ENCODE measurements around the gene EDEM3. TPM values are rescaled to one million over a fixed set of nuclear protein-coding genes. Genes with fewer than 3 reads are reported as not detected.

The EDEM3 gene
- polyA plus RNA-seq, 3 donors = 15.5 to 21.9 (median 18.0) TPM

DNA sequence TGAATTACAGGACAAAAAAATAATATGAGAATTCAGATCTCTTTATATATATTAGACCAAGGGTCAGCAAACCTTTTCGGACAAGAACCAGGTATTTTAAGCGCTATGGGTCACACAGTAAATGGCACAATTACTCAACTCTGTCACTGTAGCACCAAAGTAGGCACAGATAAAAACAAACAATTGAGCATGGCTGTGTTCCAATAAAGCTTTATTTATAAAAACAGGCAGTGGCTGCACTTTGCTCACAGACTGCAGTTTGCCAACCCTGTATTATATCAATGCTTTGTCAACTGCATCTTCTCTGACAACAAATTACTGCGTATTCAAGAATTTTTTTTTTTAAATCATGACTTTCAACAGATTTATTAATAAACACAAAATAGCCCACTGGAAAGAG lies 29.8 kb downstream of the EDEM3 start:
- intact Hi-C loops (cut with micrococcal nuclease) = loop anchor here (10.0 kb wide), 2 partner anchors 1850 to 1860 kb away; no protein-coding TSS in a partner anchor
- peaks cover 65 to 79% of the 10 kb centered on the region in 2 donors for H3K36me3 Mint-ChIP-seq

DNA sequence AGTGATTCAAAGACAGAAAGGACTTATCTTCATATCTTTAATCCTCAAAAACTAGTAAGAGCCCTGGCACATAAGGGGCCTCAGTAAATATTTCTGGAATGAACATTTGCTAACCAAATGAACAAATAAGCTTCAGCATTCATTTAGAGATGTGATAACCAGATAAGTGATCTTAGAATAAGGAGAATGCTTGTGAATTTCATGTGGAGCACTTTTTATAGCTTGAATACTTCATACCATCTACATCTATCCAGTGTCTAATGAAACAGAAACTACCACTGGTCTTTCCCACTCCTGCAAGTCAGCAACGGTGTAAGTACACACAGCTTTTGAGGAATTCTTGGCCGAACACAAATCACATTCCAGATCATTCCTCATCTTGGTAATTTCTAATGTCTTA lies 38.5 kb downstream of the EDEM3 start:
- Histone ChIP-seq H3K27me3 (ENCODE audit: control insufficient read depth in 2 of 2, insufficient read depth in 2 of 2, low read length in 2 of 2) (no peaks in the 10 kb centered on the region), H3K4me1 (ENCODE audit: control insufficient read depth in 1 of 2, insufficient read depth in 2 of 2, low read length in 2 of 2) (no peaks in the 10 kb centered on the region), H3K27ac (ENCODE audit: low read depth in 1 of 2, low read length in 2 of 2) (no peak overlapping the region), H3K9ac (ENCODE audit: insufficient read depth, low read length, poor library complexity, severe bottlenecking) (no peak overlapping the region), H3K4me3 (replicated peaks in 1 of 3; ENCODE audit: low read depth in 2 of 3, low read length in 3 of 3) (no peak overlapping the region), H3K9me3 (replicated peaks in 1 of 2; ENCODE audit: control insufficient read depth in 1 of 2, insufficient read depth in 1 of 2, low read length in 2 of 2) (no peaks in the 10 kb centered on the region), H2AFZ (ENCODE audit: insufficient read depth, low read depth, low read length, poor library complexity, severe bottlenecking) (no peak overlapping the region), H3K79me2 (ENCODE audit: insufficient read depth, low read length) (no peaks in the 10 kb centered on the region), H4K20me1 (ENCODE audit: insufficient read depth, low read length) (no peaks in the 10 kb centered on the region), H3K36me3 (replicated peaks in 1 of 2; ENCODE audit: control insufficient read depth in 1 of 2, insufficient read depth in 2 of 2, low read length in 2 of 2) (peaks cover 99% of the 10 kb centered on the region in 2 donors), H3K4me2 (replicated peaks; ENCODE audit: extremely low read depth, low read length, poor library complexity, severe bottlenecking) (no peak overlapping the region)
- WGBS (ENCODE audit: insufficient coverage) = no CpG with 5 or more reads among the region's 2 CpGs
- intact Hi-C loops (cut with micrococcal nuclease) = loop anchor here (10.0 kb wide), 1 partner anchor 1619 kb away; no protein-coding TSS in a partner anchor
- H3K4me1 Mint-ChIP-seq = no peaks in the 10 kb centered on the region
- TF ChIP-seq, protein P1, sequence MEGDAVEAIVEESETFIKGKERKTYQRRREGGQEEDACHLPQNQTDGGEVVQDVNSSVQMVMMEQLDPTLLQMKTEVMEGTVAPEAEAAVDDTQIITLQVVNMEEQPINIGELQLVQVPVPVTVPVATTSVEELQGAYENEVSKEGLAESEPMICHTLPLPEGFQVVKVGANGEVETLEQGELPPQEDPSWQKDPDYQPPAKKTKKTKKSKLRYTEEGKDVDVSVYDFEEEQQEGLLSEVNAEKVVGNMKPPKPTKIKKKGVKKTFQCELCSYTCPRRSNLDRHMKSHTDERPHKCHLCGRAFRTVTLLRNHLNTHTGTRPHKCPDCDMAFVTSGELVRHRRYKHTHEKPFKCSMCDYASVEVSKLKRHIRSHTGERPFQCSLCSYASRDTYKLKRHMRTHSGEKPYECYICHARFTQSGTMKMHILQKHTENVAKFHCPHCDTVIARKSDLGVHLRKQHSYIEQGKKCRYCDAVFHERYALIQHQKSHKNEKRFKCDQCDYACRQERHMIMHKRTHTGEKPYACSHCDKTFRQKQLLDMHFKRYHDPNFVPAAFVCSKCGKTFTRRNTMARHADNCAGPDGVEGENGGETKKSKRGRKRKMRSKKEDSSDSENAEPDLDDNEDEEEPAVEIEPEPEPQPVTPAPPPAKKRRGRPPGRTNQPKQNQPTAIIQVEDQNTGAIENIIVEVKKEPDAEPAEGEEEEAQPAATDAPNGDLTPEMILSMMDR (IDR thresholded peaks at IDR 0.05) = no peak
- no peak overlapping the region for H3K27ac Mint-ChIP-seq
- no peak overlapping the region for H3K4me3 Mint-ChIP-seq
- H3K9me3 Mint-ChIP-seq = no peaks in the 10 kb centered on the region
- H3K27me3 Mint-ChIP-seq (ENCODE audit: low read depth in 3 of 3) = no peaks in the 10 kb centered on the region
- H3K36me3 Mint-ChIP-seq = peaks cover 75 to 82% of the 10 kb centered on the region in 2 donors
- DNase-seq = no peak

More for the DNA sequence above, 29.8 kb downstream of the EDEM3 start:
- WGBS (ENCODE audit: insufficient coverage) = 100% methylated on average over 2 of the region's 3 CpGs
- no peak overlapping the region for H3K9ac ChIP-seq (ENCODE audit: insufficient read depth, low read length, poor library complexity, severe bottlenecking)
- H3K27me3 ChIP-seq (ENCODE audit: control insufficient read depth in 2 of 2, insufficient read depth in 2 of 2, low read length in 2 of 2) = no peaks in the 10 kb centered on the region
- no peak overlapping the region for H2AFZ ChIP-seq (ENCODE audit: insufficient read depth, low read depth, low read length, poor library complexity, severe bottlenecking)
- TF ChIP-seq, protein P1 (IDR thresholded peaks at IDR 0.05) = no peak
- no peak for DNase-seq
- peaks cover 39% of the 10 kb centered on the region for H4K20me1 ChIP-seq (ENCODE audit: insufficient read depth, low read length)
- no peak overlapping the region for H3K4me2 ChIP-seq (replicated peaks; ENCODE audit: extremely low read depth, low read length, poor library complexity, severe bottlenecking)
- no peak overlapping the region for H3K27ac ChIP-seq (ENCODE audit: low read depth in 1 of 2, low read length in 2 of 2)
- no peak overlapping the region for H3K4me3 ChIP-seq (replicated peaks in 1 of 3; ENCODE audit: low read depth in 2 of 3, low read length in 3 of 3)
- no peak overlapping the region for H3K27ac Mint-ChIP-seq
- H3K27me3 Mint-ChIP-seq (ENCODE audit: low read depth in 3 of 3) = no peaks in the 10 kb centered on the region
- H3K9me3 Mint-ChIP-seq = no peaks in the 10 kb centered on the region
- no peaks in the 10 kb centered on the region for H3K4me1 Mint-ChIP-seq
- no peaks in the 10 kb centered on the region for H3K4me1 ChIP-seq (ENCODE audit: control insufficient read depth in 1 of 2, insufficient read depth in 2 of 2, low read length in 2 of 2)
- H3K4me3 Mint-ChIP-seq = no peak overlapping the region
- no peaks in the 10 kb centered on the region for H3K9me3 ChIP-seq (replicated peaks in 1 of 2; ENCODE audit: control insufficient read depth in 1 of 2, insufficient read depth in 1 of 2, low read length in 2 of 2)
- H3K79me2 ChIP-seq (ENCODE audit: insufficient read depth, low read length) = peaks cover 9% of the 10 kb centered on the region
- H3K36me3 ChIP-seq (replicated peaks in 1 of 2; ENCODE audit: control insufficient read depth in 1 of 2, insufficient read depth in 2 of 2, low read length in 2 of 2) = peaks cover 93 to 97% of the 10 kb centered on the region in 2 donors
